GM21526 (cell line): ENCODE data around the gene MTRR.

ENCODE experiments used
- ATAC-seq: cut with Tn5 transposase; IDR thresholded peaks from one replicate; pipeline ENCODE4 v1.9.1; 2021; ENCODE audit warnings: moderate library complexity; ENCODE audit not compliant: unreplicated experiment, low FRiP score

Gene MTRR

GRCh38 chr5:7868773-7869473 is at the start of gene MTRR, which contains the start of gene FASTKD3:
TSS of gene MTRR (plus strand) at chr5:7869148. CDS start at chr5:7870795, 1,647 bp downstream.
TSS of gene FASTKD3 (minus strand) at chr5:7869031. CDS start at chr5:7868083, 948 bp downstream.
- ATAC-seq: peak; percentile 92

GRCh38 chr5:7822449-7822848 is 46.5 kb upstream of the MTRR start:
- no peak for ATAC-seq

GRCh38 chr5:7823594-7823993 is 45.4 kb upstream of the MTRR start:
- no peak for ATAC-seq

DNA sequence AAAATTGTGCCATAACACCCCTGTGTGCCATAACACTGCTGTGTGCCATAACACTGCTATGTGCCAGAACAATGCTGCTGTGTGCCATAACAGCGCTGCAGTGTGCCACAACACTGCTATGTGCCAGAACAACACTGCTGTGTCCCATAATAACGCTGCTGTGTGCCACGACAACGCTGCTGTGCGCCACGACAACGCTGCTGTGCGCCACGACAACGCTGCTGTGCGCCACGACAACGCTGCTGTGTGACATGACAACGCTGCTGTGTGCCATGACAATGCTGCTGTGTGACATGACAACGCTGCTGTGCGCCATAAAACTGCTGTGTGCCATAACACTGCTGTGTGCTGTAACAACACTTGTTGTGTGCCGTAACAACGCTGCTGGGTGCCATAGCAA is 44.0 kb upstream of the MTRR start:
- no peak for ATAC-seq

DNA sequence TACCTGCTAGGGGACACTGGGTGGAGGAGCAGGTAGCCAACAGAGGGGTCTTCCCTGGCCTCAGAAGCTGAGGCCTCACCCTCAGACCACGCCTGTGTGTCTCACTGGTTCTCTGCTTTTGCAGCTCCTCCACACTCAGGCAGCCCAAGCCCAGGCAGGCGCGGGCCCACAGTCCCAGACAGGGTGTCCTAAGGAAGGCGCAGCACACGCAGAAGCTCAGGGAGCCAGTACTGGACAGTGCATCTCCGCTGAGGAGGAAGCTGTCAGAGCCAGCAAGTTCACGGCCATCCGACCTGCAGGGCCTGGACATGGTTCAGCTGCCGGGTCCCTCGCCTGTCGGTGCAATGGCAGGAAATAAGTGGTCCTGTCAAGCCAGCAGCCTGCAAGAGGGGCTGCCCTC is 43.3 kb upstream of the MTRR start:
- ATAC-seq: no peak

GRCh38 chr5:7827610-7828009 is 41.3 kb upstream of the MTRR start:
- ATAC-seq: no peak

GRCh38 chr5:7828269-7828668 is 40.7 kb upstream of the MTRR start:
- ATAC-seq: no peak

DNA sequence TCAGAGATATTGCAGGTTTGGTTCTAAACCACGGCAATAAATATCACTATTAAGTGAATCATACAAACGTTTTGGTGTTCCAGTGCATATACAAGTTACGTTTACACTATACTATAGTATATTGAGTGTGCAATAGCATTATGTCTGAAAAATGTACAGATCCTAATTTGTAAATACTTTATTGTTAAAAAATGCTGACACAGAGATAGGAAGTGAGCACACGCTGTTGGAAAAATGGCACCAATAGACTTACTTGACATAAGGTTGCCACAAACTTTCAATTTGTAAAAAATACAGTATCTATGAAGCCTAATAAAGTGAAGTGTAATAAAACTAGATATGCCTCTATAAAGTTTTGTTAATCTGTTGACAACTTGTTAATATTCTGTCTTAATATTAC is 34.0 kb upstream of the MTRR start:
- ATAC-seq: no peak

- ATAC-seq: no peak
These were observed 31.5 kb upstream of the MTRR start for GRCh38 chr5:7837403-7837802.

DNA sequence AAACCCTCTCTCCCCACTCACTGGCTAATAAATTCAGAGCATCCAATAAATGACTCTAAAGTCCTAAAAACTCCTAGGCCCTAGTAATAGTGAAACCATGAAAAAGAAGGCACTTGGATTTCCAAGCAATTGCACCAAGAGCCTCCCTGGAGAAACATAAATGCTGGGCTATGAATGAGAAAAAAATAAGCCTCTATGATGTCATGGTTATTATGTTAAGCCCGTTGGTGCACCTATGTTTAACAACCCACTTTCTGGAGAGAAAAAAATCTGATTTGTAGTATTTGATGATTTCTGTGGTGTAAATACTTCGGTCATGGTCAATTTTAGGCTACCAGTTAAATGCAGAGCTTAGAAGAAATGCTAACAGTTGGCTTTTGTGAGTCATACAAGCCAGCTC is 26.4 kb upstream of the MTRR start:
- ATAC-seq: no peak

GRCh38 chr5:7844901-7845300 is 24.0 kb upstream of the MTRR start:
- no peak for ATAC-seq

- ATAC-seq: no peak
These were observed 23.4 kb upstream of the MTRR start for GRCh38 chr5:7845557-7845956.

- ATAC-seq: no peak
These were observed 22.6 kb upstream of the MTRR start for GRCh38 chr5:7846327-7846726.

DNA sequence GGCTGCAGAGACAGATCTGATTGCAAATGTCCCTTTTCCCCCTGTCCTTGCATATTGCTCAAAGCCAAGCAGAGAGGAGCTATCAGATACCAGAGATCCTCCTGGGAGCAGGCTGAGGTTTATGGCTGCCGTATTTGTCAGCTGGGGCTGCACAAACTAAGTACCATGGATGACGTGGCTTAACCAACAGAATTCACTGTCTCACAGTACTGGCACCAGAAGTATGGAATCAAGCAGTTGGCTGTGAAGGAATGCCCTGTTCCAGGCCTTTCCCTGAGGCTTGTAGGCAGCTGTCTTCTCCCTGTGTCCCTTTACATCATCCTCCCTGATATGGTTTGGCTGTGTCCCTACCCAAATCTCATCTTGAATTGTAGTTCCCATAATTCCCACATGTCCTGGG is 20.7 kb upstream of the MTRR start:
- no peak for ATAC-seq

GRCh38 chr5:7849681-7850394 is 19.1 kb upstream of the MTRR start:
- no peak for ATAC-seq

GRCh38 chr5:7850395-7851239 is 18.3 kb upstream of the MTRR start, which contains the start of gene CFAP90:
TSS of gene CFAP90 (minus strand) at chr5:7851133. CDS start at chr5:7851021, 112 bp downstream.
- no peak for ATAC-seq

DNA sequence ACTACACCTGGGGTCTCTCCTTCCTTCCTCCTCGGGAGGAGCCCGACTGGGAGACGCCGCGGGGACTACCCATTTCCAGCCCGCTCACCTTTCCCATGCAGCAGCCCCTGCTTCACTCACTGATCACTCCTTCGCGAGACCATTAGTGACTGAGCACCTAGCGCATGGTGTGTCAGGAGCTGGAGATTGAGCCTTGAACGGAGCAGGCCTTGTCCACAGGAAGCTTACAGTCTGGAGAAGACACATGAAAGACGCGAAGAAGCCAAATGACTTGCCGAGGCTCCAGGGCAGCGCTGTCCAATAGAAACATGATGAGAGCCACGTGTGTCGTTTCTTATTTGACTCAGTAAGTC is 17.7 kb upstream of the MTRR start:
- ATAC-seq: no peak

GRCh38 chr5:7851617-7852289 is 17.2 kb upstream of the MTRR start:
- ATAC-seq: no peak

- no peak for ATAC-seq
These were observed 16.4 kb upstream of the MTRR start for GRCh38 chr5:7852542-7852941.

GRCh38 chr5:7852988-7853387 is 16.0 kb upstream of the MTRR start:
- ATAC-seq: no peak

- no peak for ATAC-seq
These were observed 13.3 kb upstream of the MTRR start for GRCh38 chr5:7855611-7856010.
